Neural crest cell (in vitro differentiated cells): Measurements from ENCODE around the gene STT3B. TPM values are rescaled to one million over a fixed set of nuclear protein-coding genes. Genes with fewer than 3 reads are reported as not detected.

Experiments used
- DNase-seq: peaks from one replicate; pipeline ENCODE4 v3.0.0; 2021; ENCODE audit warnings: low read depth, mixed read lengths, low spot score
- H3K27ac Mint-ChIP-seq: one replicate; pipeline ENCODE4 v1.8.0; 2021; ENCODE audit warnings: mild to moderate bottlenecking, mixed read lengths; ENCODE audit not compliant: unreplicated experiment
- H3K27me3 Mint-ChIP-seq: 2 replicates; pipeline ENCODE4 v1.8.0; 2021; ENCODE audit warnings: low read depth, mild to moderate bottlenecking, mixed read lengths
- H3K36me3 Mint-ChIP-seq: 2 replicates; pipeline ENCODE4 v1.8.0; 2021; ENCODE audit warnings: low read depth, mild to moderate bottlenecking, mixed read lengths
- H3K4me1 Mint-ChIP-seq: 2 replicates; pipeline ENCODE4 v1.8.0; 2021; ENCODE audit warnings: mixed read lengths
- H3K4me3 Mint-ChIP-seq: one replicate; pipeline ENCODE4 v1.8.0; 2021; ENCODE audit warnings: mild to moderate bottlenecking, mixed read lengths
- H3K9me3 Mint-ChIP-seq: 2 replicates; pipeline ENCODE4 v1.8.0; 2021; ENCODE audit warnings: mixed read lengths
- CTCF ChIP-seq: fragments of 200-600 bp; sonication (generic); conservative IDR thresholded peaks from 2 replicates; pipeline ENCODE4 v1.5.0; 2021; ENCODE audit warnings: antibody characterized with exemption, mild to moderate bottlenecking
- total RNA-seq: library from RNA; stranded (reverse); gene quantifications from 2 replicates; pipeline ENCODE4 v1.2.1, GENCODE V29; 2021

Gene STT3B
- total RNA-seq, 1 donor from 2014 or later = 116 TPM

- H3K27ac Mint-ChIP-seq = no peak overlapping the region
- DNase-seq = no peak
- H3K9me3 Mint-ChIP-seq = peaks cover under 1% of the 10 kb centered on the region
- H3K4me1 Mint-ChIP-seq = peaks cover 34% of the 10 kb centered on the region
- H3K27me3 Mint-ChIP-seq = no peaks in the 10 kb centered on the region
- H3K36me3 Mint-ChIP-seq = peaks cover 9% of the 10 kb centered on the region
- TF ChIP-seq CTCF = no peak
- no peak overlapping the region for H3K4me3 Mint-ChIP-seq
These were observed 43.8 kb downstream of the STT3B start for GRCh38 chr3:31576521-31576920.

DNA sequence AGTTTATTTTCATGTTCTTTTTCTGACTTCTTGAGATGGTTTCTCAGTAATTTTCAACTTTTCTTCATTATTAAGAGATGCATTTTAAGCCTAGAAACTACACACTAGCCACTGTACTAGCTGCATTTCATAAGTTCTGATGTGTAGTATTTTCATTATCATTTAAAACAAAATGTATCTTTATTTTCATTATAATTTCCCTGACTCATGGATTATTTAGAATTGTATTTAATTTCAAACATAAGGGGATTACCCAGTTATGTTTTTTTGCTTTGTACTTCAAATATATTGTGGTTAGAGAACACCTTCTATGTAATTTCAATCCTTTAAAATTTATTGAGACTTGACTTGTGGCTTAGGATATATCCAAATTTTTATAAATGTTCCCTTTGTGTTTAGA, 44.5 kb downstream of the STT3B start:
- H3K9me3 Mint-ChIP-seq = peaks cover 6% of the 10 kb centered on the region
- H3K4me1 Mint-ChIP-seq = peaks cover 34% of the 10 kb centered on the region
- DNase-seq = no peak
- no peak overlapping the region for H3K4me3 Mint-ChIP-seq
- no peak overlapping the region for H3K27ac Mint-ChIP-seq
- peaks cover 14% of the 10 kb centered on the region for H3K36me3 Mint-ChIP-seq
- TF ChIP-seq CTCF = no peak
- H3K27me3 Mint-ChIP-seq = no peaks in the 10 kb centered on the region

GRCh38 chr3:31579828-31580227, 47.1 kb downstream of the STT3B start:
- no peaks in the 10 kb centered on the region for H3K27me3 Mint-ChIP-seq
- no peak overlapping the region for H3K4me3 Mint-ChIP-seq
- no peak for DNase-seq
- H3K27ac Mint-ChIP-seq = no peak overlapping the region
- H3K4me1 Mint-ChIP-seq = peaks cover 27% of the 10 kb centered on the region
- H3K9me3 Mint-ChIP-seq = peaks cover 15% of the 10 kb centered on the region
- no peak for TF ChIP-seq CTCF
- peaks cover 34% of the 10 kb centered on the region for H3K36me3 Mint-ChIP-seq

- Mint-ChIP-seq H3K9me3 (peaks cover 19% of the 10 kb centered on the region), H3K27me3 (no peaks in the 10 kb centered on the region), H3K36me3 (peaks cover 41% of the 10 kb centered on the region), H3K27ac (no peak overlapping the region), H3K4me1 (peaks cover 25% of the 10 kb centered on the region), H3K4me3 (no peak overlapping the region)
- TF ChIP-seq CTCF = no peak
- no peak for DNase-seq
These were observed 47.9 kb downstream of the STT3B start for GRCh38 chr3:31580645-31581044.

- Mint-ChIP-seq H3K36me3 (peaks cover 51% of the 10 kb centered on the region), H3K9me3 (peaks cover 20% of the 10 kb centered on the region)
- TF ChIP-seq CTCF = no peak
These were observed 48.9 kb downstream of the STT3B start for GRCh38 chr3:31581660-31582059.

DNA sequence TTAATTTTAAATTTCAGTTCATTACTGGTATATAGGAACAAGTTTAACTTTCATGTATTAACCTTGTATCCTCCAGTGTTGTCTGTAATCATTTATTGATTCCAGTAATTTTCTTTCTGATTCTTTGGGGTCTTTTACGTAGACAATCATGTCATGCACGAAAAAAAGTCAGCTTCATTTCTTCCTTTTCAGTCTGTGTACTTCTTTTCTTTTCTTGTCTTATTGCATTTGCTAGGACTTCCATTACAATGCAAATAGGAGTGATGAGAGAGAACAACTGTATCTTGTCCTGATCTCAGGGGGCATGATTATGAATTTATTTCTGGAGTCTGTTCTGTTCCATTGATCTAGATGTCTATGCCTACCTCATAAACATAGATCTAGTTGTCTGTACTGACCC, 56.5 kb downstream of the STT3B start:
- H3K9me3 Mint-ChIP-seq = peaks cover 21% of the 10 kb centered on the region
- no peaks in the 10 kb centered on the region for H3K27me3 Mint-ChIP-seq
- no peaks in the 10 kb centered on the region for H3K4me1 Mint-ChIP-seq
- H3K4me3 Mint-ChIP-seq = no peak overlapping the region
- no peak overlapping the region for H3K27ac Mint-ChIP-seq
- peaks cover 79% of the 10 kb centered on the region for H3K36me3 Mint-ChIP-seq
- TF ChIP-seq CTCF = no peak
- no peak for DNase-seq

More at GRCh38 chr3:31581660-31582059, 48.9 kb downstream of the STT3B start:
- Mint-ChIP-seq H3K4me1 (peaks cover 25% of the 10 kb centered on the region), H3K27ac (no peak overlapping the region), H3K27me3 (no peaks in the 10 kb centered on the region), H3K4me3 (no peak overlapping the region)
- DNase-seq = no peak
